GM18858 (cell line): ENCODE measurements around the gene HES1.

Experiments used
- ATAC-seq: cut with Tn5 transposase; IDR thresholded peaks from one replicate; pipeline ENCODE4 v1.9.1; 2021; ENCODE audit not compliant: unreplicated experiment

Gene HES1

GRCh38 chr3:194165271-194166018 is 29.5 kb downstream of the HES1 start:
- ATAC-seq: no peak

GRCh38 chr3:194166682-194167479 is 30.9 kb downstream of the HES1 start:
- no peak for ATAC-seq

GRCh38 chr3:194167480-194168282 is 31.7 kb downstream of the HES1 start:
- no peak for ATAC-seq

- ATAC-seq: no peak
Observed at GRCh38 chr3:194168994-194169393, 33.0 kb downstream of the HES1 start.

- ATAC-seq: no peak
Observed at GRCh38 chr3:194169595-194169994, 33.6 kb downstream of the HES1 start.

- ATAC-seq: no peak
Observed at GRCh38 chr3:194170793-194171192, 34.8 kb downstream of the HES1 start.

- ATAC-seq: no peak
Observed at GRCh38 chr3:194174406-194174805, 38.5 kb downstream of the HES1 start.

GRCh38 chr3:194174980-194175379 is 39.0 kb downstream of the HES1 start:
- ATAC-seq: no peak

GRCh38 chr3:194176274-194176991 is 40.5 kb downstream of the HES1 start:
- ATAC-seq: no peak

- no peak for ATAC-seq
Observed at GRCh38 chr3:194177141-194177540, 41.2 kb downstream of the HES1 start.

GRCh38 chr3:194178128-194178527 is 42.2 kb downstream of the HES1 start:
- ATAC-seq: no peak

- ATAC-seq: no peak
Observed at GRCh38 chr3:194178669-194179068, 42.7 kb downstream of the HES1 start.

- ATAC-seq: no peak
Observed at GRCh38 chr3:194180570-194180969, 44.6 kb downstream of the HES1 start.

- no peak for ATAC-seq
Observed at GRCh38 chr3:194181612-194182529, 45.9 kb downstream of the HES1 start.

- no peak for ATAC-seq
Observed at GRCh38 chr3:194183271-194183670, 47.3 kb downstream of the HES1 start.

- no peak for ATAC-seq
Observed at GRCh38 chr3:194184265-194184751, 48.4 kb downstream of the HES1 start.

GRCh38 chr3:194184801-194185200 is 48.9 kb downstream of the HES1 start:
- no peak for ATAC-seq

- no peak for ATAC-seq
Observed at GRCh38 chr3:194185221-194185620, 49.3 kb downstream of the HES1 start.

GRCh38 chr3:194187233-194187944 is 51.4 kb downstream of the HES1 start:
- no peak for ATAC-seq
